ENCODE results near the gene FBN3. TPM values are rescaled to one million over a fixed set of nuclear protein-coding genes. Genes with fewer than 3 reads are reported as not detected.
A peak's percentile ranks its signal among the peaks of the same experiment; 100 is the strongest.

Gene FBN3
- total and polyA plus RNA-seq, 9 donors = 4.8 to 17.7 (median 12.7) TPM

- H3K9me3 ChIP-seq (replicated peaks; ENCODE audit: control insufficient read depth, low read depth, low read length) = peaks cover 27% of the 10 kb centered on the region
Measured at GRCh38 chr19:8093740-8094139, 55.7 kb downstream of the FBN3 start.

GRCh38 chr19:8090950-8091349 lies 58.4 kb downstream of the FBN3 start:
- no peak overlapping the region for H3K4me3 ChIP-seq (ENCODE audit: low read length)
- DNase-seq = no peak
- H3K4me1 ChIP-seq (ENCODE audit: control insufficient read depth, insufficient read depth, low read length) = no peaks in the 10 kb centered on the region
- H3K36me3 ChIP-seq (ENCODE audit: control insufficient read depth, insufficient read depth, low read length) = peaks cover 29% of the 10 kb centered on the region
- H3K27me3 ChIP-seq (ENCODE audit: control insufficient read depth, insufficient read depth, low read length) = no peaks in the 10 kb centered on the region
- WGBS (ENCODE audit: insufficient coverage) = 71% methylated on average over 2 of the region's 2 CpGs
- H3K9me3 ChIP-seq (replicated peaks; ENCODE audit: control insufficient read depth, low read depth, low read length) = peaks cover 17% of the 10 kb centered on the region
- no peak overlapping the region for H3K27ac ChIP-seq (ENCODE audit: low read length)

More at GRCh38 chr19:8093740-8094139, 55.7 kb downstream of the FBN3 start:
- no peak overlapping the region for H3K27ac ChIP-seq (ENCODE audit: low read length)
- H3K36me3 ChIP-seq (ENCODE audit: control insufficient read depth, insufficient read depth, low read length) = peaks cover 35% of the 10 kb centered on the region
- H3K4me1 ChIP-seq (ENCODE audit: control insufficient read depth, insufficient read depth, low read length) = no peaks in the 10 kb centered on the region
- no peak for DNase-seq
- H3K27me3 ChIP-seq (ENCODE audit: control insufficient read depth, insufficient read depth, low read length) = no peaks in the 10 kb centered on the region
- WGBS (ENCODE audit: insufficient coverage) = 100% methylated on average over 2 of the region's 2 CpGs
- H3K4me3 ChIP-seq (ENCODE audit: low read length) = no peak overlapping the region

GRCh38 chr19:8089664-8090601 lies 59.5 kb downstream of the FBN3 start:
- no peak overlapping the region for H3K4me3 ChIP-seq (ENCODE audit: low read length)
- no peaks in the 10 kb centered on the region for H3K4me1 ChIP-seq (ENCODE audit: control insufficient read depth, insufficient read depth, low read length)
- H3K9me3 ChIP-seq (replicated peaks; ENCODE audit: control insufficient read depth, low read depth, low read length) = peaks cover 7% of the 10 kb centered on the region
- WGBS (ENCODE audit: insufficient coverage) = 88% methylated on average over 10 of the region's 19 CpGs
- H3K27ac ChIP-seq (ENCODE audit: low read length) = no peak overlapping the region
- H3K27me3 ChIP-seq (ENCODE audit: control insufficient read depth, insufficient read depth, low read length) = no peaks in the 10 kb centered on the region
- DNase-seq = no peak
- H3K36me3 ChIP-seq (ENCODE audit: control insufficient read depth, insufficient read depth, low read length) = peaks cover 21% of the 10 kb centered on the region

- Histone ChIP-seq H3K27me3 (ENCODE audit: control insufficient read depth, insufficient read depth, low read length) (no peaks in the 10 kb centered on the region), H3K4me1 (ENCODE audit: control insufficient read depth, insufficient read depth, low read length) (no peaks in the 10 kb centered on the region), H3K4me3 (ENCODE audit: low read length) (no peak overlapping the region), H3K27ac (ENCODE audit: low read length) (no peak overlapping the region), H3K36me3 (ENCODE audit: control insufficient read depth, insufficient read depth, low read length) (peaks cover 17% of the 10 kb centered on the region), H3K9me3 (replicated peaks; ENCODE audit: control insufficient read depth, low read depth, low read length) (peaks cover 2% of the 10 kb centered on the region)
- DNase-seq = no peak
- WGBS (ENCODE audit: insufficient coverage) = 87% methylated on average over 8 of the region's 8 CpGs
Measured at GRCh38 chr19:8088752-8089663, 60.4 kb downstream of the FBN3 start.

- H3K4me3 ChIP-seq (ENCODE audit: low read length) = no peak overlapping the region
- no peak overlapping the region for H3K27ac ChIP-seq (ENCODE audit: low read length)
- H3K4me1 ChIP-seq (ENCODE audit: control insufficient read depth, insufficient read depth, low read length) = no peaks in the 10 kb centered on the region
- peaks cover 2% of the 10 kb centered on the region for H3K9me3 ChIP-seq (replicated peaks; ENCODE audit: control insufficient read depth, low read depth, low read length)
- DNase-seq = no peak
- H3K27me3 ChIP-seq (ENCODE audit: control insufficient read depth, insufficient read depth, low read length) = no peaks in the 10 kb centered on the region
- WGBS (ENCODE audit: insufficient coverage) = 94% methylated on average over 9 of the region's 15 CpGs
- H3K36me3 ChIP-seq (ENCODE audit: control insufficient read depth, insufficient read depth, low read length) = peaks cover 17% of the 10 kb centered on the region
Measured at GRCh38 chr19:8087876-8088275, 61.5 kb downstream of the FBN3 start.

GRCh38 chr19:8086849-8087248 lies 62.5 kb downstream of the FBN3 start:
- peaks cover 2% of the 10 kb centered on the region for H3K9me3 ChIP-seq (replicated peaks; ENCODE audit: control insufficient read depth, low read depth, low read length)
- H3K4me3 ChIP-seq (ENCODE audit: low read length) = no peak overlapping the region

GRCh38 chr19:8085598-8086408 lies 63.6 kb downstream of the FBN3 start:
- WGBS (ENCODE audit: insufficient coverage) = 76% methylated on average over 6 of the region's 20 CpGs
- no peak overlapping the region for H3K4me3 ChIP-seq (ENCODE audit: low read length)

More at GRCh38 chr19:8086849-8087248, 62.5 kb downstream of the FBN3 start:
- no peak for DNase-seq
- Histone ChIP-seq H3K27ac (ENCODE audit: low read length) (no peak overlapping the region), H3K36me3 (ENCODE audit: control insufficient read depth, insufficient read depth, low read length) (peaks cover 17% of the 10 kb centered on the region), H3K4me1 (ENCODE audit: control insufficient read depth, insufficient read depth, low read length) (no peaks in the 10 kb centered on the region), H3K27me3 (ENCODE audit: control insufficient read depth, insufficient read depth, low read length) (no peaks in the 10 kb centered on the region)
- 96% methylated on average over 13 of the region's 13 CpGs for WGBS (ENCODE audit: insufficient coverage)

GRCh38 chr19:8084152-8084551 lies 65.2 kb downstream of the FBN3 start:
- no peak for DNase-seq
- Histone ChIP-seq H3K4me3 (ENCODE audit: low read length) (no peak overlapping the region), H3K36me3 (ENCODE audit: control insufficient read depth, insufficient read depth, low read length) (peaks cover 12% of the 10 kb centered on the region), H3K27me3 (ENCODE audit: control insufficient read depth, insufficient read depth, low read length) (no peaks in the 10 kb centered on the region), H3K9me3 (replicated peaks; ENCODE audit: control insufficient read depth, low read depth, low read length) (peaks cover 2% of the 10 kb centered on the region), H3K27ac (ENCODE audit: low read length) (no peak overlapping the region), H3K4me1 (ENCODE audit: control insufficient read depth, insufficient read depth, low read length) (no peaks in the 10 kb centered on the region)
- 94% methylated on average over 12 of the region's 13 CpGs for WGBS (ENCODE audit: insufficient coverage)

More at GRCh38 chr19:8085598-8086408, 63.6 kb downstream of the FBN3 start:
- peaks cover 2% of the 10 kb centered on the region for H3K9me3 ChIP-seq (replicated peaks; ENCODE audit: control insufficient read depth, low read depth, low read length)
- no peaks in the 10 kb centered on the region for H3K4me1 ChIP-seq (ENCODE audit: control insufficient read depth, insufficient read depth, low read length)
- H3K36me3 ChIP-seq (ENCODE audit: control insufficient read depth, insufficient read depth, low read length) = peaks cover 11% of the 10 kb centered on the region
- peak overlapping the region; percentile 3 for H3K27ac ChIP-seq (ENCODE audit: low read length)
- no peak for DNase-seq
- H3K27me3 ChIP-seq (ENCODE audit: control insufficient read depth, insufficient read depth, low read length) = no peaks in the 10 kb centered on the region

GRCh38 chr19:8083141-8083540 lies 66.3 kb downstream of the FBN3 start:
- no peaks in the 10 kb centered on the region for H3K4me1 ChIP-seq (ENCODE audit: control insufficient read depth, insufficient read depth, low read length)
- no peak for DNase-seq
- H3K9me3 ChIP-seq (replicated peaks; ENCODE audit: control insufficient read depth, low read depth, low read length) = peaks cover 2% of the 10 kb centered on the region
- WGBS (ENCODE audit: insufficient coverage) = 85% methylated on average over 9 of the region's 12 CpGs
- H3K27ac ChIP-seq (ENCODE audit: low read length) = no peak overlapping the region
- H3K36me3 ChIP-seq (ENCODE audit: control insufficient read depth, insufficient read depth, low read length) = peaks cover 8% of the 10 kb centered on the region
- no peak overlapping the region for H3K4me3 ChIP-seq (ENCODE audit: low read length)
- no peaks in the 10 kb centered on the region for H3K27me3 ChIP-seq (ENCODE audit: control insufficient read depth, insufficient read depth, low read length)
